ENCODE results near the gene TGFBR1. TPM values are rescaled to one million over a fixed set of nuclear protein-coding genes. Genes with fewer than 3 reads are reported as not detected.

TGFBR1 gene
- total RNA-seq, 1 donor from 2014 or later: 24.1 TPM

GRCh38 chr9:99105152-99106043 lies 485 bp downstream of the TGFBR1 start:
- DNase-seq (ENCODE audit: extremely low read depth, low read depth, low spot score): no peak

DNA sequence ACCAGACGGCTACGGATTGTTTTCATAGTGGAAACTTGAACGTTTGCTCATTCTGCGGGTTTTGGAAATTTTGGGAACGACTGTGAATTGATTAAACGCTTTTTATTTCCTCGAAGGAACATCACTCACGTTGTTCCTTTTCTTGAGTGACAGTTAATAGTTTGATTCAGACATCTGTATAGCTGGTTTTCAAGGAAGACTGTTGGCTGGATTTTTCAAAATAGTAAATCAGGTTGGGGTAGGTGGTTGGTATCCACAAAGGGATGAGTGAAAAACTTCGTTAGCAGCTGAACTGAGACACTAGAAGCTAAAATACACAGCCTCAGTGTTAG lies 1.1 kb downstream of the TGFBR1 start:
- no peak for DNase-seq (ENCODE audit: extremely low read depth, low read depth, low spot score)

- DNase-seq (ENCODE audit: extremely low read depth, low read depth, low spot score): no peak
Measured at GRCh38 chr9:99107421-99107820, 2.5 kb downstream of the TGFBR1 start.

GRCh38 chr9:99108131-99108530 lies 3.2 kb downstream of the TGFBR1 start:
- DNase-seq (ENCODE audit: extremely low read depth, low read depth, low spot score): no peak

DNA sequence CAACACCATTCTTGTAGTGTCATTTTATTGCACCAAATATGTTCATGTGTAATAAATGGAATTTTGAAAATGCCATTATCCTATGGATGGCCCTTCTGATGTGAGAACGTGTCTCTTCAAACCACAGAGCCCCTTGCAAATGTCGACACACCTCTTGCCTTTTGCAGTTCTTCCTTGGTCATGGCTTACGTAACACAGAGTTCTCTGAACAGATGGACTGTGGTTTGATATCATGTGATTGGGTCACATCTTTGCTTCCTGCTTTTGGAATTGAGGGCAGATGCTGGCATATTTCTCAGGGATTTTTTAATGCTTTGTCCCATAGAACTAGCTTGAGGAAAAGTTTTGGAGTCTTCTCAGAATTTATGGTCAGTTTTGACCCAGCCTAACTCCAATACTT lies 4.6 kb downstream of the TGFBR1 start:
- no peak for DNase-seq (ENCODE audit: extremely low read depth, low read depth, low spot score)

DNA sequence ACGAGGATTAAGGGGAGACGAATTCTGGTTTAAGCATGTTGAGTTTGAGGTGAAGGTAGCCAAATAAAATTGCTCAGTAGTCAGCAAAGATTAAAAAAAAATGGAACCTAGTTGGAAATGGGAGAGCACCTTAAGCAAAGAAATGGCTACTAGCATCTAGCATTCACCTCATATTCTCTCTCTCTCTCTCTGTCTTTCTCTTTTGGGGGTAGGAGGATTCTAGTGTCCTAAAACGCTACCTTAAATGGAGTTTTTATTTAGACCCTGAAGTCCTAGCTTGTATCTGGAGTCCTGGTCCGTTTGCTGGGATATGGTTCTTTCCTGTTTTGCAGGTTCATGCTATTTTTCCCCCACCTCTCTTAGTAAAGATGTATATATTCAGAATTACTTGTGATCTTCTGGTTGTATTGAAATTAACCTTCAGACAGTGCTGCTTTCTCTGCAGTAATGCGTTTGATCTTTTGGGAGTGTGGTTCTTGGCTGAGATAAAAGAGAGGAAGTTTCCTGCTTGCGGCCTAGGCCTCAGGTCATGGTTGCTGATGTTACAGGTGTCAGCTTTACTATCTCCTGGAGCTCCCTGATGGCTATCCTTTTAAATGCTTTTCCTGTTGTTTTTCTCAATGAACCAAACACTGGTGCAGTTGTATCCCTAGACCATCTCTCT lies 8.0 kb downstream of the TGFBR1 start:
- no peak for DNase-seq (ENCODE audit: extremely low read depth, low read depth, low spot score)

DNA sequence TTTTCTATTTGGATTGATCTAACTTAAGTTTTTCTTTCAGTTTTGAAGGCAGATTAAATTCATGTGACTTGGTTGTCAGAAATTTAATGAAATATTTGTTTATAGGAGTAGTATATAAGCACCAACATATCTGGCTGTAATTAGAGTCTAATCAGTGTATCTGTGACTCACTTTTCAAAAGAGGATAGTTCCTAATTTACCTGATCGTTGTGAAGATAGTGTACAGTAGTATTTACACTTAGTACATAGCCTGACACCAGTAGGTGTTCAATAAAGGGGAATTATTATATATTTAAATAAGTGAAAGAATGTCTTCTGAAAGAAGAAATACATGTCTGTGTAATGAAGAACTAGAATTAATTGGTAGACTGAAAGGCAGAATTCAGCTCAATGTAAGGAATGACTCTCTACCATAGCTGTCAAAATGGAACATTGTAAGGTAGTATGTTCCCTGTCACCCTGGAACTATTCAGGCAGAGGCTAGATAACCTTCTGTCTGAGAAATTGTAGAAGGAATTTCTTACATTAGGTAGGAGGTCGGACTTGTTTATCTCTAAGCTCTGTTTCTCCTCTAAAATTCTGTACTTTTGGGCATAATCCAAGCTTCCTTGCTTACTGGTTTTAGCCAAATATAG lies 8.6 kb downstream of the TGFBR1 start:
- no peak for DNase-seq (ENCODE audit: extremely low read depth, low read depth, low spot score)

- no peak for DNase-seq (ENCODE audit: extremely low read depth, low read depth, low spot score)
Measured at GRCh38 chr9:99114049-99114440, 9.1 kb downstream of the TGFBR1 start.

- no peak for DNase-seq (ENCODE audit: extremely low read depth, low read depth, low spot score)
Measured at GRCh38 chr9:99114846-99115500, 10.1 kb downstream of the TGFBR1 start.

DNA sequence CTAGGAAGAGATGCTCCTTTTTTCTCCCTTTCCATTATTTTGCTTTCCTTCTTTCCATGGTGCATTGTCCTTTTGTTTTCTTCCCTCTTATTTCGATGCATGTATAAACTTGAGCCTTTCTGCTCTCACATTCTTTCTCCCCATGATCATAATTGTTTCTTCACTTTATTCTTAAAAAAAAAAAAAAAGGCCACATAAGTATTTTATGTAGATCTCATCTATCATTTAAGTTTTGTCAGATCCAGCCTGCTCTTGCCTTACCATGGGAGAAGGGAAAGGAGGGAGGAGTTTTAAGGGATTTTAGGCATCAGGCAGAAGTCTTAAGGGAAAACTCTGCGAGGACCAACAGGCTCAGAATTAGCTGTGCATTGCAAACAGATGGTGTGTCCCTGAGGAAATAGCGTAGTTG lies 11.1 kb downstream of the TGFBR1 start:
- no peak for DNase-seq (ENCODE audit: extremely low read depth, low read depth, low spot score)

DNA sequence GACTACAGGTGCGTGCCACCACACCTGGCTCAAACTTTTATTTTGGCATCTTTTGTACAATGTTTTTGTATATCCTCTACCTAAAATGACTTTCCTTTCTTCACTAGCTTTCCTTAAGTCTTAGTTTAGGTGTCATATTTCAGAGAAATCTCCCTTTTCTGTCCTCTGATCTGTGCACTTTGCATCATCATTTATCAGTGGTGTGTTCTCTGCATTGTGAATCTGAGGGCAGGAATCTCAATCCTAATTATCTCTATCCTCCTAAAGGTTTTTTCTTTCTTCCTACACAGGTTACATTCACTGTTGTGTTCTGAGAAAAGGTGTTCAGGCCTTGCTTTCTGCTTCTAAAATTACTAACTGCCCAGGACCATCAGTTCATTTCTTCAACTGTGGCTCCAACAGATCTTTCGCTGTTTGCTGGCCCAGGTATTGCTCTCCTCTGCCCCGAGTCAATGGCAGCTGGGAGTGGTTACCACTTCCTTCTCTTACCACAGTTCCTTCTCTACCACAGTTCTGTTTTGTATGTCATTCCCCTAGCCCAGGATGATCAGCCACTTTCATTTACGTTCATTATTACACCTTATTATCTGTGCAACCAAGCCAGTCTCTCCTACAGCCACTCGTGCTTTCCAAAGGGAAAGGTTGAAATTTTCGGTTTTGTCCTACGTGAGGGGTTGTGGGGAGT lies 14.0 kb downstream of the TGFBR1 start:
- DNase-seq (ENCODE audit: extremely low read depth, low read depth, low spot score): no peak

- no peak for DNase-seq (ENCODE audit: extremely low read depth, low read depth, low spot score)
Measured at GRCh38 chr9:99119976-99120655, 15.2 kb downstream of the TGFBR1 start.

- no peak for DNase-seq (ENCODE audit: extremely low read depth, low read depth, low spot score)
Measured at GRCh38 chr9:99121604-99122003, 16.7 kb downstream of the TGFBR1 start.

- DNase-seq (ENCODE audit: extremely low read depth, low read depth, low spot score): no peak
Measured at GRCh38 chr9:99124534-99125255, 19.8 kb downstream of the TGFBR1 start.

DNA sequence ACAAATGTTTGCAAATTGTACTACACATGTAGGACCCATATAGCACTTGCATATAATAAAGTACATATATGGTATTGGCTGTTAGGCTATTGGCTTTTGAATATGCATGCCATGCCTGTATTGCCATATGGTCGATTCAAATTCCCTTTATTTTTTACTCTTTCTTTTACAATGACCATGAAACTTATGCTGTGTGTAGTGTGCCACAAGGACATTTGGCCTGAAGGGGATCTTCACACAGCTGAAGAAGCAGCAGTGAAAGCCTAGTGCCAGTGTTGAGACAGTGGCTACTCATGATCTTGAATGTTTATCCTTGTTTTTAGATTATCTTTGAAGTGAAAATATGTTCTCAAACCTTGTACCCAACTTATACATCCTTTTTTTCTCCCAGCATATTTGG lies 20.5 kb downstream of the TGFBR1 start:
- DNase-seq (ENCODE audit: extremely low read depth, low read depth, low spot score): no peak

DNA sequence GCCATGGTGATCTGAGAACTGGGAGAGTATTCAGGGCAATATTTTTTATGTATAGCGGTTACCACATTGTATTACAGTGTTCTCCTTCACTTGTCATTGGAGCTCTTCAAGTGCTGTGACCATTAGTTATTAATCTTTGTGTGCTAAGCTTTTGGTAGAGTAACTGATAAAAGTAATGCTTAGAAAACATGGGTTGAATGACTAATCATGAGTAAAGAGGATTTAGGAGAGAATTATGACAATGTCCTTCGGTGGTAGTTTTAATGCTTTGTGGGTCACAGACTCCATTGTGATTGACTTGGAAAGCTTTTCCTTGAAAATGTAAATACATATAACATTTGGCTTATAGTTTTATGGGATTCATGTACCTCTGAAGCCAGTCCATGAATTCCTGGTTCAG lies 21.4 kb downstream of the TGFBR1 start:
- no peak for DNase-seq (ENCODE audit: extremely low read depth, low read depth, low spot score)

DNA sequence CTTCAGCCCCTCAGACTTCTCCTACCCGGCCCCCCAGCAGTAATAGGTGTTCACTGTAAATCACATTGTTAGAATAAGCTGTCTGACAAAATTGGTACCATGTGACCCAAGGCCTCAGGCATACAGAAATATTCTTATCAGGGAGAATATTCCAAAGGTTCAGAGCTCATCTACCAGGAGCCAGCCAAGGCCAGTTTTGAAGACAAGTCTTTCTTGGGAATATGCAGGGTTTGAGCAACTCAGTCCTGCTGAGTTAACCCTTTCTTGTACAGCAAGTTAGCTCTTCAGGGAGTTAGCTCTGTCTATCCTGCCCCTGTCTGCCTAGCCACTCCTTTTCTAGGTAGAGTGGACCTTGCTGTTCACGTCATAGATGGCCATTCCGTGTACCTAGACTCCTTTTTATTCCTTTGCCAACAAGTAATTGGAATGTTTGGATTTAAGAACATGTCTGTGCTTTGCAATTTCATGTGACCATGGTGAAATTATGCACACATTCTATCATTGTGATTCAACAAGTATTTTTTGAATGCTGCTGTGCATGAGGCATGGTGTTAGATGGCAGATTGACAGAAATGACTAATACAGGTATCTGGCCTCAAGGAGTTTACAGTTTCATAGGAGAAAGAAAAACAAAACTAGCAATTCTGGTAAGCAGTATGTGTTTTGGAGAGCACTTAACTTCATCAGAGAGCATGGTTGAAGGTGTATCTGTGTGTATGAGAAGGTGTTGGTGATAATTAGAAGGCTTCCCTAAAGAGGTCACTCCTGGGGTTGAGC lies 22.6 kb downstream of the TGFBR1 start:
- no peak for DNase-seq (ENCODE audit: extremely low read depth, low read depth, low spot score)

DNA sequence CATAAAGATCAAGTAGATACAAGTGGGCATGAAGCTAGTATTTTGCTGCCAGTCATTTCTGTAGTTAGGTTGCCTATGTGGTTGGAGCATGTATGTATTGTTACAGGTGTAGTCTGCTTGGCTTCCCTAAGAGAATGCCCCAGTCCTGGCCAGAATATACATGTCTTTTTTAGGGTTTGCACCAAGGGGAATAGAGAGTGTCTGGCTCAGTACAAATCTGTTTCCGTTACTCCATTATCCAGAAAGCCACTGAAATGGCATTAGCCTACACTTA lies 23.2 kb downstream of the TGFBR1 start:
- DNase-seq (ENCODE audit: extremely low read depth, low read depth, low spot score): no peak

DNA sequence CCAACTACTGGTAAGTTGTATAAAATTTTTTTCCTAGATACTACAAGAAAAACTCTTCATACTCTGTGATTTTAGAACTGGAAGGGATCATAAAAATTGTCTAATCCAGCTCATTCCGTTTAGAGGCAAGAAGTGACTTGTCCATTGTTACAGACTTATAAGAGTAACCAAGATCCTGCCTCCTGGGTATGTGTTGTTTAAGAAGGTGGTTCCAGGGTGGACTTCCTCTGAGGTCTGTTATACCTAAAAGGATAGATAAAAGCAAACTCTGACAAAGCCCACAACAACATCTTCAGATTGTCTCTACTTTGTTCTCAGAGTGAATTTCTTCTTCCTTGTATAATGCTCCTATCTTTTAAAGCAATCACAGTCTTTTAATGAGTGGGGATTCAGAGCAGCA lies 24.2 kb downstream of the TGFBR1 start:
- DNase-seq (ENCODE audit: extremely low read depth, low read depth, low spot score): no peak

Data from glomerular endothelial cell (primary cell).